Left ventricle myocardium superior (tissue), 1 donor: Measurements from ENCODE around the gene SUPT20HL2. TPM values are rescaled to one million over a fixed set of nuclear protein-coding genes. Genes with fewer than 3 reads are reported as not detected.
"Not testable (repeated sequence)": the region's sequence is repeated elsewhere in the genome, so short reads cannot be mapped to it uniquely, and the experiment has no call there.

Source experiments
- ATAC-seq: fragments of 200-7000 bp; cut with Tn5 transposase; one replicate; pipeline ENCODE4 v1.9.1; 2020; ENCODE audit warnings: mild to moderate bottlenecking, moderate library complexity
- DNase-seq: peaks from one replicate; pipeline ENCODE4 v3.0.0-alpha.2; 2020
- intact Hi-C: fragments of 100-400 bp; cut with micrococcal nuclease; formaldehyde crosslinking; loops from one replicate; pipeline ENCODE4 v1.11.0; 2022
- long read RNA-seq: library from polyadenylated mRNA; unstranded; transcript quantifications from one replicate; pipeline ENCODE4 v2.0.0, GENCODE V29; 2021
- total RNA-seq: library from RNA; stranded (reverse); fragmentation: NEBNext Ultra II Directional; extraction: Animal tissue kit (Norgen Biotek cat#: 25700); gene quantifications from one replicate; pipeline ENCODE4 v1.2.1, GENCODE V29; 2021
- donor health status: DM: no; HTN: yes; CAD: no; lungs with severe emphysema.

Gene SUPT20HL2
- total RNA-seq: not detected
- long read RNA-seq: 0 reads

DNA sequence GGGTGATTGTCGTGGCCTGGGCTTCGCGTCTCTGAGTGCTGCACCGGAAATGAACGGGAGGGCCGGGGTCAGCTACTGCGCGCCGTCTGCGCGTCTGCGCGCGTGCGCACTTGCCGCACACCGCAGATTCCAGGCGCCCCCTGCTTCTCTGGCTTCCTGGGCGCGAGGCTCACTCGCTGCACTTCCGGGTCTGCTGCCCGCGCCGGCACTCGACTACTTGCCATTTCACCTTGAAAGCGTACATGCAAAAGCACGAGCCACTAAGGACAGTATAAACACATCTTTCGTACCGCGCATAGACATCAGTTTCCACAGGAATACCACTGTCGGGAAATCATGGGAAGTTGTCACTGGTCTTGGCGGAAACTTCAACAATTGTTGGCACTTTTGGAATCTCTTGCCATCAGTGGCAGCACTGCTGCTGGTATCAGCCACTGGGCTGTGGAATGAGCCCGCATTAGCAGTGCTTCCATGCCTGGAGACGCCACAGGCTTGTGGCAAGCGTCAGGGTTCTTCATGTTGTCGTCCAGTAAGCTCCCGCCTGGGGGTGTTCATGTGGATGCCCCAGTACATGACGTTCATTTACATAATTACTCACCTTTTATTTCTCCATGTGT, at the start of gene SUPT20HL2:
SUPT20HL2 (minus strand) TSS at position 51 of the 617 bp plus-strand sequence. CDS start 754 bp downstream, outside the sequence.
- no peak for DNase-seq

DNA sequence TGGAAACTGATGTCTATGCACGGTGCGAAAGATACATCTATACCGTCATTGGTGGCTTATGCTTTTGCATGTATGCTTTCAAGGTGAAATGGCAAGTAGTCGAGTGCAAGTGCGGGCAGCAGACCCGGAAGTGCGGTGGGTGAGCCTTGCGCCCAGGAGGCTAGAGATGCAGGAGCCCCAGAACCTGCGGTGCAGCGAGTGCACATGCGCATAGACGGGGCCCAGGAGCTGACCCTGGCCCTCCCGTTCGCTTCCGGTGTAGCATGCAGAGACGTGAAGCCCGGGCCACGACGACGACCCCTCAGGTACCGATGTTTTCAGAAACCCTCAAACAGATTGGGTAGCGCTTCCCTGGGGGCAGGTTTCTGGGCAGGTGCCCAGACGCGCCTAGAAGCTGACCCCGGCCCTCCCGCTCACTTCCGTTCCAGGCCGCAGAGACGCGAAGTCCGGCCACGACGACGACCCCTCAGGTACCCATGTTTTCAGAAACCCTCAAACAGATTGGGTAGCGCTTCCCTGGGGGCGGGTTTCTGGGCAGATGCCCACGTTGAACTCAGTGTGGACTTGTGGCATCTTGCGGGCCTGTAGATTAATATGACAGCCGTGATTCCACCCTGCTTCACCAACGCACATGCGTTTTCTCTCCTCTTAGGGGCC, 48.3 kb upstream of the SUPT20HL2 start:
- ATAC-seq, intact Hi-C loops, DNase-seq: not testable (repeated sequence)

More for the DNA sequence above, at the start of gene SUPT20HL2:
- no peak for ATAC-seq
- intact Hi-C loops: no loop called here

DNA sequence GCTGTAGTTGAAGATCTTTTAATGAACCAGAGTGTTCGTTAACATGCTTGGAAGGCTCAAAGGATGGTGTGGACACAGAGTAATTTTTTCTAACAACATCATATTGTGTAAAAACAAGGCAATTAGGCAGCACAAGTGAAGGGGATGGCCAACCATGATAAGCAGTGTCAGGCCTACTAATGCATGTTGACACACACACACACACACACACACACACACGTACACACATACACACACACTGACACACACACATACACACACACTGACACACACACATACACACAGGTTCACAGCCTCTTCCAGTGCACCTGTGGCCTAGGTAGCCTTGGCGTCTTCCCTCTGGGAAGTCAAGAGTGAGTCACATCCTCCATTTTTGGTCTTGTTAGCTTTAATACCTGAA, 46.4 kb upstream of the SUPT20HL2 start, which contains the start of gene SUPT20HL1:
SUPT20HL1 (plus strand) TSS at position 368 of the 400 bp plus-strand sequence. CDS start 2,122 bp downstream, outside the sequence.
- intact Hi-C loops: no loop called here
- DNase-seq (no peak), ATAC-seq (no peak)

DNA sequence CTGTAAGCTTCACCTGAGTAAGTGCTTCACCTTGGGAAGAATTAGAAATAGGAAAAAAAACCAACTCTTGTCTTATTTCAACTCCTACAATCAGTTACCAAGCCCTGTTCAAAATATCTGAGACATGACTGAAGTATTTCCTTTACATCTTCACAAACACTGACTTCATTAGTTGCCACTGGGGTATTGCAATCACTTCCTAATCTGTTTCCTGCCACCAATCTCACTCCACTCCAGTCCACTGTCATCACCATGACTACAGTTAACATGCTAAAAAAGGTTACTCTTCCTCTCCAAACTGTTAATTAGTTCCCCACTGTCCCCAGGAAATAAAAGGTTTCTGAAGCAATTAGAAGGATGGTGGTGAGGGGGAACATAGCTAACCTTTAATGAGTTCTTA, 43.2 kb upstream of the SUPT20HL2 start:
- ATAC-seq (no peak), DNase-seq (no peak)
- intact Hi-C loops: no loop called here

DNA sequence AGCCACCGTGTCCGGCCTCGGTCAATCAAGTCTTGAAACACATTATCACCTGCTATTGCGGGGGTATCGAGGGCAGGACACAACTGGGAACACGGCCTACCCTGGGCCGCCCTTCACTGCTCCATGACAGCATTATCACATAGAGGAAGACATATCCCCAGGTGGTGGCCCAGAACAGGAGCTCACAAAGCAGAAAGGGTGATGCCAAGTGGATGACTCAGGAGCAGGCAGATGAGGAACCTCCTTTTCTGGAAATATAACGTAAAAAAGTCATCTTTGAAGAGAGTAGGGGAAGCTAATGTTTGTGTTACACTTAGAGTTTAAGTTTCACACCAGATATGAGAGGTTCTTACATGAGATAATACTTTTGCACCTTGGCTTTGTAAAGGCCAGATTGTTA, 41.2 kb upstream of the SUPT20HL2 start:
- ATAC-seq (no peak), DNase-seq (no peak)
- intact Hi-C loops: no loop called here

DNA sequence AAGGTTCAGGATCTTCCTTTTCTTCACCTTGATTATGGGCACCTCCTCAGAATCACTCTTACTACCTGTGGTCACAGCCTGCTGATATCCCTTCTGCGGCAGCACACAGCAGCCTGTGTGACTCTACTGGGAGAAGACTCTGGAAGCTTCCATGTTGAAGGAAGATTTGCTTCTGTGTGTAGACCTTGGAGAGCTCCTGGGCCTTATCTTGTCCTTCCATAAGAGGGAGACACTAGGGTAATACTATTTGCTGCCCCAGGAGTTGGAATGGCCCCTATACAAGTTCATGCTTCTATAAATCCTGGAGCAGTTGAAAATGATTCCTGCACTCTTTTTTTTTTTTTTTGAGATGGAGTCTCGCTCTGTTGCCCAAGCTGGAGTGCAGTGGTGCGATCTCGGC, 36.3 kb upstream of the SUPT20HL2 start:
- ATAC-seq (no peak), DNase-seq (no peak)
- intact Hi-C loops: no loop called here

DNA sequence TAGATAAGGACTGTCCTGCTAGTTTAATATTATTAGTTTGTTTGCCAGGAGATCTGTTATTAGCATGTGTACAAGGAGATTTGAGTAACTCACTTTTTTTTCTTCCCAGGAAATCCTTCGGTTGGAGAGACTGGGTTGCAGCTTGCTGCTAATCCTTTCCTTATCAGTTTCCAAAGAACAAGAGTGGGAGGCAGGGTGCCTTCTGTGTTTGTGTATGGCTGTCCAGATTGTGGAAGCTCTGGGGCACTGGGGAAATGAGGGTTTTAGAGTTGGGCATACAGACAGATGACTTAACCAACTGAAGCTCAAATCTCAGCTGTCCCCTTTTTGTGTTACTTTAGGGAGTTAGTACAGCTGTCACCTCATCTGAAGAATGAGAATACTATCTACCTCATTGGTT, 34.0 kb upstream of the SUPT20HL2 start:
- intact Hi-C loops: no loop called here
- DNase-seq: no peak
- no peak for ATAC-seq

DNA sequence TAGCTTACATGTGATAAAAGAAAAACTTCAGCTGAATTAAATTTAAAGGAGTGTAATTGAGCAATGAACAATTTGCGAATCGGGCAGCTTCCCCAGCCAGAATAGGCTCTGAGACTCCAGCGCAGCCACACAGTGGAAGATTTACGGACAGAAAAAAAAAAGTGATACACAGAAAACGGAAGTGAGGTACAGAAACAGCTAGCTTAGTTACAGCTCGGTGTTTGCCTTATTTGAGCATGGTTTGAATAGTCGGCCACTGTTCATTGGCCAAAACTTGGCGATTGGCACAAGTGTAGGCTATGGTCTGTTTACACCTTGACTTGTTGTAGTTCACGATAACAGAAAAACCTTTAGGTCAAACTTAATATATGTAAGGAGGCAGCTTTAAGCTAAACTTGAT, 29.9 kb upstream of the SUPT20HL2 start:
- DNase-seq: no peak
- ATAC-seq: no peak
- intact Hi-C loops: no loop called here

DNA sequence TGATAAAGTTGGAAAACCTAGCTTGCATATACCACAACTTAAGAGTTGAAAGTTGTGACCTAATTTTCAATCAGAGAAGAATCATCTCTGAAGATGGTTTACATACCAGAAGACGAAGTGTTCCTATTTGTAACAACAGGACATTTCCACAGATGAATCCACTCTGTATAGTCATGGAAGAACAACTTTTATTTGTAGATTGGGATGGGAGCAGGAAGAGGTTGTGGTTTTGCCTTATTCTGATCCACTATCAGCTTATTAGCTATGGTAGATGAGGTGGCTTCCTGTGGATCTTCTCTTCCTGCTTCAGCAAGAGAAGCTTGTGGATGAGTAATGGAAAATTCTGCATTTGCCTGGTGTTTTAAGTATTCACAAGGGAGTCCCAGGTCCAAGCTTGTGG, 27.9 kb upstream of the SUPT20HL2 start:
- intact Hi-C loops: no loop called here
- ATAC-seq (no peak), DNase-seq (no peak)

DNA sequence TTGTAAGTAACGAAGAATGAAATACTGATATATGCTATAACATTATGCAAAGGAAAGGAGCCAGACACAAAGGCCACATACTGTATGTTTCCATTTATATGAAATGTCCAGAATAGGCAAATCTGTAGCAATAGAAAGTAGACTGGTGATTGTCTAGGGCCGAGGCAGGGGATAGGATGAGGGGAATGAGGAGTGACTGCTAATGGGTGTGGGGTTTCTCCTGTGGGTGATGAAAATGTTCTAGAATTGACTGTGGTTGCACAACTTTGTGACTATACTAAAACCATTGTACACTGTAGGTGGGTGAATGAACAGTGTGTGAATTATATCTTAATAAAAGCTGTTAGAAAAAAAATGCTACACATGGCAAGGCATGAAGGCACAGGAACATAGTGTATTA, 26.6 kb upstream of the SUPT20HL2 start:
- DNase-seq (no peak), ATAC-seq (no peak)
- intact Hi-C loops: no loop called here

DNA sequence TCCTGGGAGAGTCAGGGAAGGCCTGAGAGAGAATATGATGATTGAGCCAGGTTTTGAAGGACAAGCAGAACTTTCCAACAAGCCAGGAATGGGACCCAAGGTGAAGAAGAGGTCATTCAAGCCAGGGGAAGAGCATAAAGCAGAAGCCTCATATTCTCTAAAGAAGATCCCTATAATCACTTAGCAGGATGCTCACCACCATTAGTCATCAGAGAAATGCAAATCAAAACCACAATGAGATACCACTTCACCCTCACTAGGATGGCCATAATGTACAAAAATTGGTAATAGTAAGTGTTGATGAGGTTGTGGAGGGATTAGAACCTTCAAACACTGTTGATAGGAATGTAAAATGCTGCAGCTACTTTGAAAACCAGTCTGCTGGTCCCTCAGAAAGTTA, 26.0 kb upstream of the SUPT20HL2 start:
- DNase-seq: no peak
- ATAC-seq: no peak
- intact Hi-C loops: no loop called here

DNA sequence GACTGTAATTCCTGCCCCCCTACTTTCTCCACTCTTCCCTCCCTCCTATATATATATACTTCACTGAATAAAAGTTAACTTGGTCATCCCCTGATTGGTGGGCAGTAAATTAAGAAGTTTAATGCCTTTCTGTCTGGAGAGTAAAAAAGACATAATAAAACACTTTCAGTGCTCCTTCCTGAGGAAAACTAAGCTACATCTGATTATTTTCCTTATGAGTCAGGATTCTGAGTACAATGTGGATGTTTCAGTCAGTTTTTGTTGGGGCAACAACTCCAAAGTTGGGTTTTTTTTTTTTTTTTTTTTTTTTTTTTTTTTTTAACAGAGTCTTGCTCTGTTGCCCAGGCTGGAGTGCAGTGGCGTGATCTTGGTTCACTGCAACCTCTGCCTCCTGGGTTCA, 22.0 kb upstream of the SUPT20HL2 start:
- intact Hi-C loops: no loop called here
- ATAC-seq (no peak), DNase-seq (no peak)

DNA sequence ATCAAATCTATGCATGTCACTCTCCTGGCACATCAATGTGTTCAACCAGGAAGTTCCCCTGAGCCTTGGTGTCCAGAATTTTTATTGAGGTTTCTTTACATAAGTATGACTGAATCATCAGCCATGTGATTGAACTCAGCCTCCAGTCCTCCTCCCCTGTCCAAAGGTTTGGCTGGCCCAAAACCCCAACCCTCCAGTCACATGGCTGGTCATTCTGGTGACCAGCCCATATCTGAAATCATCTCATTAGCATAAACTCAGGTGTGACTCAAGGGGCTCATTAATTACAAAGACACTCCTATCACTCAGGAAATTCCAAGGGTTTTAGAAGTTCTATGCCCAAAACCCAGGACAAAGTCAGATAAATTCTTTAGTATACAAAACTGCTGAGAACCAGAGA, 20.6 kb upstream of the SUPT20HL2 start:
- ATAC-seq (no peak), DNase-seq (no peak)
- intact Hi-C loops: no loop called here

DNA sequence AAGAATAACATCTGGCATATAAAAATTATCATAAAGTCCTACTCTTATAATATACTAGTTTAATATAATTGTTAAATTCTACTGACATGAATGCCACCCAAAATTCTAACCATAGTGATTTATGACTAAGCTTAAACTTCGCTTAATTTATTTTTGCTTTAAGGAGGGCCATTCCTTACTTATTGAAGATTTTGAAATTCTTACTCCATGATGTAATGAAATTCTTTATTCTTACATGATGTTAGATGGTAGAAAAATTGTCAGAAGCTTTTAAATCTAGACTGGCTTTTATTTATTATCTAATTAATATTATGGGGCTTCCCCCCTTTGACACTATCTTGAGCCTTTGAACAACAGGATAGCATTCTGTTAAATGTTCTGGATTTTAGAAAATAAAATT, 19.5 kb upstream of the SUPT20HL2 start:
- intact Hi-C loops: no loop called here
- ATAC-seq (no peak), DNase-seq (no peak)

DNA sequence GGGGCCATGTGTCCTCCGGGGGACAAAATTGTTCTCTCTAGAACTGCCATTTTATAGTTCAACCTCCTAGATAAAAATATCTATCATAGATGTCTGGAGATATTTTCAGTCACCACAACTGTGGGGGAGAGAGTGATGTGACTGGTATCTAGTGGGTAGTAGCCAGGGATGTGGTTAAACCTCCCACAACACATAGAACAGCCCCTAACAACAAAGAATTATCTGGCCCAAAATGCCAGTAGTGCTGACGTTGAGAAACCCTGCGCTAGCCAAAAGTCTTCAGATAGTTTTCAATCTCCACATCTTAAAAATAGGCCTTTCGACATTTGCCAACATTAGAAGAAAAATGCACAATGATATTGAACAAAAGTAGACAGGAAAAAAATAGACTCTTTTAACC, 19.0 kb upstream of the SUPT20HL2 start:
- DNase-seq (no peak), ATAC-seq (no peak)
- intact Hi-C loops: no loop called here

DNA sequence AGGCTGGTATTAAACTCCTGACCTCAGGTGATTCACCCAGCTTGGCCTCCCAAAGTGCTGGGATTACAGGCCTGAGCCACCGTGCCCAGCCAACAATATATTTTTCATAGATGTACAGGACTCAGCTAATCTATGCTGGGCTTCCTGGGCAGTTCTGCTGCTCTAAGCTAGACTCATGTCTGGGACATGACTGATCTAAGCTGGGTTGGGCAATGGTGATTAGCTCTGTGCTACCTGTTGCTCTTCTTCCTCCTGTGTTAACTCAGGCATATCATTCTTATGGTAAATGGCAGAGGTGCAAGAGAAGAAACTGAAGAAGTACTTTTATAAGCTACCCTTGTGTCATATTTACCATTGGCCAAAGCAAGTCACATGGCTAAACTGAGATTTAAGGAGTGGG, 11.4 kb upstream of the SUPT20HL2 start:
- ATAC-seq (no peak), DNase-seq (no peak)
- intact Hi-C loops: no loop called here

DNA sequence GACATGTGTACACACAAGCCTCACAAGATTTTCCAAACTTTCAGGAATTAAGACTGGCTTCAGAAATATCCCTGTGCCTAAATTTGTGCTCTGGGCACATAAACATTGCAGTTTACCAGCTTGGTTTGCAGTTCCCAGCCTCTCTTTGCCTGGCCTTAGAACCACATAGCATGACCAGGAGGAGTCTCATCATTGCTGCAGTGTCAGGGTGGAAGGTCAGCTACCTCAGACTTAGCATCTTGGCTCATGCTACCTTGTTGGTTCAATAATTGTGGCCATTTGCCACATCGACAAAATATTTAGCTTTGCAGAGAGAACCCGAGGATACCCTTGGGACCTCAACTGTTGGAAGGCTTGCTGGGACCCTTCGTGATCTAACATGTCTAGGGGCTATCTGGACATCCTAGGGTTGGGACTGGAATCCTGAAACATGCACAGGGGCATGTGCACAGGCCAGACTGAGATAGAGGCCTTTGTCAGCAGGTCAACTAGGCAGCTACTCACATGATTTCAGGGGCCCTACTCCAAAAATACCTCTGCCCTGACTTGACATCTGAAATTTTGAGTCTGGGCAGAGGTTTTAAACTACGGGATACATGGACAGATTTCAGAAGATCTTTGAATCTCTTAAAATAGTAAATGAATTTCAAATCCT, 8.0 kb upstream of the SUPT20HL2 start:
- DNase-seq (no peak), ATAC-seq (no peak)
- intact Hi-C loops: no loop called here

DNA sequence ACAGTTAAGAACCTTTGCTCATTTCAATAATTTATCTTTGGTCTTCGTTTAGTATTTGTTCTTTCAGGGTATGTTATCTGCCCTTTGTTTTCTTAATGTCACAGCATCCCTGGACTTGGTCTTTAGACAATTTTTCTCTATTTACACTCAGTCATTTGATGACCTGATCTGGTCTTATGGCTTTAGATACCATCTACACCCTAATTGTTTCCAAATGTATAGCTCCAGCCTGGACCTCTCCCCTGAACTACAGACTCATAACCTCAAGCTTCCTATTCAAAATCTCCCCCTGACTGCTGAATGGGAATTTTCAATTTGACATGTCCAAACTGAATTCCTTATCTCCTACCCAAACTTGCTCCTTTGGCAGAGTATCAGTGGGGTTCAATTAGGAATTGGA, 3.7 kb upstream of the SUPT20HL2 start:
- DNase-seq (no peak), ATAC-seq (no peak)
- intact Hi-C loops: no loop called here

DNA sequence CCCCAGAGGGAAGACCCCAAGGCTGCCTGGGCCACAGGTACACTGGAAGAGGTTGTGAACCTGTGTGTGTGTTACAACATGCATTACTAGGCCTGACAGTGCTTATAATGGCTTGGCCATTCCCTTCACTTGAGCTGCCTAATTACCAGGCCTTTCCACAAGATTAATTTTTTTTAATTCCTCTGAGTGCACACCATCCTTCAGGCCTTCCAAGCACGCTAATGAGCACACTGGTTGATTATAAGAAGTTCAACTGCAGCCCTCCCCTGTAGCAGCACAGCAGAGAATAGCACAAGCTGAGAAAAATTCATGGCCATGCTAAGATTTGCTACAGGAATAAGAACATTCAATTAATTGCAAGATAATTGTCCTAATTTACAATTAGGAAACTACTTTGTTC, 2.2 kb upstream of the SUPT20HL2 start:
- intact Hi-C loops: no loop called here
- ATAC-seq (no peak), DNase-seq (no peak)

DNA sequence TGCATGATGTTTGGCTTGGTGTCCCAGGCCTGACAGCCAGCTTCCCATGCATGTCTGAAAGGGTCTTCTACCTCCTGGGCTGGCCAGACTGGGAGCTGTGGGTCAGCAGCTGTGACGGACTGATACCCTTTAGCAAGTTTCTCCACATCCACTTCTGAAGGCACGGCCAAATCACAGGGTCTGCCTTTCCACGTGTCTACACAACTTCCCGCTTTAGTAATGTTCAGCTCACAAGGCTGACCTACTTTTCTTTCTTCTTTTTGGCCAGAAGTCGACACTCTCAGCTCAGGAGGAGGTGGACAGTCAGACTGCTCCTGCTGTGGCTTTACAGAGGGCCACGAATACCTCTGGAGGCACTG, 1.6 kb downstream of the SUPT20HL2 start:
- ATAC-seq: peak; percentile 64
- intact Hi-C loops, DNase-seq: not testable (repeated sequence)
